NCI-H2171 (cell line): ENCODE results near the gene HDGFL1.

Experiments used
- DNase-seq: peaks from one replicate; lab custom pipeline; 2025; lab: John Stamatoyannopoulos, UW

Gene HDGFL1

GRCh38 chr6:22590423-22590822, 21.1 kb downstream of the HDGFL1 start:
- no peak for DNase-seq

DNA sequence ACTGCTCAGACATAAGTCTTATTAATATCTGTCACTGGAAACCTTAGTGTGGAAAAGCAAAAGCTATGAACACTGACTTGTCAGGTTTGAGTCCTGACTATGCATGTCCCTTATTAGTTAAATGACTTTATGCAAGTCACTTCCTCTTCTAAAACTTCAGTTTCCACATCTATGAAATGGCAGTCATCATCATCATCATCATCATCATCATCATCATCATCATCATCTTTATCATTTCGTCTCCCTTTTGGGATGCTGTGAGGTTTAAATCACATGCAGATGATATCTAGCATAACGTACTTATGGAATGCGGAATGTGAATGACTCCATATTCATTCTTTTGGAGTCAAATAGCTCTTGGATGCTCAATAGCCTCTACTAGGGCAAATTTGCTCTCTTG, 24.5 kb downstream of the HDGFL1 start:
- no peak for DNase-seq

- DNase-seq = no peak
Measured at GRCh38 chr6:22596011-22596410, 26.6 kb downstream of the HDGFL1 start.

- no peak for DNase-seq
Measured at GRCh38 chr6:22598339-22598738, 29.0 kb downstream of the HDGFL1 start.

GRCh38 chr6:22600059-22600458, 30.7 kb downstream of the HDGFL1 start:
- DNase-seq = no peak

DNA sequence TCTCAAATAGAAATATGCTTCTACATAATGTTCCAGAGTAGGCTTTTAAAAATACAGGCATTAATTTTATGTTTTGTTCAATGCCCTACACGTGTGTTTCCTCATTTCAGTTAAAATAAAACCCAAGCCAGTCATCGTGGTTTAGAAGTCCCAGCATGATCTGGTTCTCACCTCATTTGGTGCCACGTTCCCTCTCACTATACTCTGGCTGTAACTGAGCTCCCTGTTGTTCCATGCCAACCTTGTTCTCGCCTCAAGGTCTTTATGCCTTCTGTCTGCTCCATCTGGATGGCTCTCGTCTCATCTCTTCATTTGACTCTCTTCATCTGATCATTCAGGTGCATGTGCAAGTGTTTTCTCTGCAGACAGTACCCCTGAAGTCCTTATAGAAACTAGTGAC, 32.6 kb downstream of the HDGFL1 start:
- no peak for DNase-seq

GRCh38 chr6:22605736-22606135, 36.4 kb downstream of the HDGFL1 start:
- no peak for DNase-seq

DNA sequence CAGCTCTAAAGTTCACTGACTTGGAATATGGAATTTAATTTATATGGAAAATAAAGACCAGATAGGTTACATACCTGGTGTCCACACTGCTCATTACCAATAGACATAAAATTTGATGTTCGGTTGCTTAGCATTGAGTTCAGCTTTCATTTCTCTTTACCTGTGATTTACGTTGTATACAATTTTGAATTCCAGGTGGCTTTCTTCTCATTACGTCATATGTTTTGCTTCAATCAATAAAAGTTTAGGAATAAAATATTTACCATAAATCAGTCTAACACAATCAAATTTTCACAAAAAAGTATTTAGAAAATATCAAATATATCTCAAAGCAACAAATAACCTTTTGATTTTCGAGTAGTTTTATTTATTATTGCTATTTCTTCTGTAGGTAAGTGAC, 40.8 kb downstream of the HDGFL1 start:
- DNase-seq = no peak

DNA sequence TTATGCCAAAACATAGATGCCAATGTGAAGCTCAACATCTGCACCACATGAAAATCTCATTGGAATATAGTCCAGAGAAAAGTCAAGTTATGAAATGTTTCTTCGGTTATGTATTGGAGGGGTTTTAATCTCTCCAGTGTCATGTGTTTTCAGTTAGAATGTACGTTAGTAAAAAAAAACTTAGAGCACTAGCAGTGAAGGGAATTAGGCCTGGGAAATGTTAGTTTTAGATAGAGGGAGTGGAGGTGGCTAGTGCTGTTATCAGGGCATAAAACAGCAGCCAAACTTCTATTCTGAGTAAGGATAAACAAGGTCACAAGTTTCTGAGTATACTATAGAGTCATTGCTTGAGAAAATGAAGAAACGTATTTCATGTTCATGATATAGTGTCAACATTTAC, 42.9 kb downstream of the HDGFL1 start:
- DNase-seq = no peak

- DNase-seq = no peak
Measured at GRCh38 chr6:22613051-22613450, 43.7 kb downstream of the HDGFL1 start.

DNA sequence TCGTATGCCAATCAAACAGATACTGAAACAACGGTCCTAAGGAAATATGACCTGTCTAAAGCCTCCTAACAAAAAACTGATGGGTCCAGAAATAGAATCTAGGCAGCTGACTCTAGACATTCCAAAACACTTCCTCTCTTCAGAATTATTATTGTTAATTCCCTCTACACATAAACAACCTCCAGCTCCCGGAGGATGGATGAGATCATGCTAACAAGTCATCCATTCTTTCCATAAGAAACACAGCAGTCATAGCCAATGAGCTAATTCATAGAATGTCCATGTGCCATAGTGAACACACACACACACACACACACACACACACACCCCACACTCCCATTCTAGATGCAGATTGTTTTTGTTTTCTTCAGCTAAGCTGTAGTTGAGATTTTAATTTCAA, 44.3 kb downstream of the HDGFL1 start:
- no peak for DNase-seq

DNA sequence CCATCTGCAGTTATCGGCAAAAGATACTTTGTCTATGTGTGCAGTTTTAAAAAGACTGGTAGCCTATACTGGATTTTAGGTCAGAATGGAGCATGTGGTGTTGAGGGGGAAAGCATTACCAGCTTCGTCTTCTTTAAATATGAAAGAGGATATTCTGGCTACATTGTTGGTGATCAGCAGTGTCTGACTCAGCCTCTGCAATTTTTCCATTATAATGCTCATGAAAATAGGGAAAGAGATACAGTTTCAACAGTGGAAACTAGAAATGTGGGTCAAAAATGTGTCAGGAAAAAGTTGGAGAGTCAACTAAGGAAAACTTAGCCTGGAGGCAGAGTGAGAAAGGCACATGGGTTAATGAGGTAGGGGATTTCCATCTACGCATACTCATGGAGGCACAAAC, 45.2 kb downstream of the HDGFL1 start:
- DNase-seq = no peak

DNA sequence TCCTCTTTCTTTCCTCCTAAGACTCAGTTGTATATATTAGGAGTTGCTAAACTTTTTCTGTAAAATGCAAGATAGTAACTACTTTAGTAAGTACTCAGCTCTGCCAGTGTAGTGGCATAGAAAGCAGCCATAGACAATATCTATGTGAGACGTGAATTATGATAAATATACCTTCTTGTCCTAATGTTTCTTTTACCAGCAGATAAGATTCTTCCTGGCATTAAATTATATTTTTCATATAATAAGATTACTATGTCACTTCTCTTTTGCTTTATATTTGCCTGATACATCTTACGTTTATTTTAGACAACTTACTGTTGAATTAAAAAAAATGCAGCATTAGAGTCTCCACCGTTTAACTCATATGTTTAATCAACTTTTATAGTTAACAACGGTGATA, 51.7 kb downstream of the HDGFL1 start:
- DNase-seq = no peak
